Ishikawa (cell line): Measurements from ENCODE around the gene GAP43.

Experiments used
- CEBPB ChIP-seq: IDR thresholded peaks from 2 replicates; pipeline ENCODE4 v1.6.1; 2012
- CREB1 ChIP-seq: IDR thresholded peaks from 2 replicates; pipeline ENCODE4 v1.6.1; 2012; ENCODE audit warnings: low read depth
- EGR1 ChIP-seq: IDR thresholded peaks from 2 replicates; pipeline ENCODE4 v1.6.1; 2012
- EP300 ChIP-seq: IDR thresholded peaks from 2 replicates; pipeline ENCODE4 v1.6.1; 2012; ENCODE audit warnings: borderline replicate concordance
- FOXM1 ChIP-seq: IDR thresholded peaks from 2 replicates; pipeline ENCODE4 v1.6.1; 2012; ENCODE audit warnings: low read depth, borderline replicate concordance
- NFIC ChIP-seq: IDR thresholded peaks from 2 replicates; pipeline ENCODE4 v1.6.1; 2012
- RAD21 ChIP-seq: IDR thresholded peaks from 2 replicates; pipeline ENCODE4 v1.6.1; 2012; ENCODE audit warnings: low read depth
- TAF1 ChIP-seq: IDR thresholded peaks from 2 replicates; pipeline ENCODE4 v1.6.1; 2012; ENCODE audit warnings: low read depth, mild to moderate bottlenecking
- TCF12 ChIP-seq: IDR thresholded peaks from 2 replicates; pipeline ENCODE4 v1.6.1; 2012; ENCODE audit warnings: low read depth
- TEAD4 ChIP-seq: IDR thresholded peaks from 2 replicates; pipeline ENCODE4 v1.6.1; 2012
- USF1 ChIP-seq: IDR thresholded peaks from 2 replicates; pipeline ENCODE4 v1.6.1; 2012
- YY1 ChIP-seq: IDR thresholded peaks from 2 replicates; pipeline ENCODE4 v1.6.1; 2012; ENCODE audit warnings: low read depth
- ZBTB7A ChIP-seq: IDR thresholded peaks from 2 replicates; pipeline ENCODE4 v1.6.1; 2012; ENCODE audit warnings: low read depth
- TF ChIP-seq, protein P1 (sequence below): IDR thresholded peaks from 2 replicates; pipeline ENCODE4 v1.6.1; 2012
- TF ChIP-seq, protein P2 (sequence below): IDR thresholded peaks from 2 replicates; pipeline ENCODE4 v1.6.1; 2012; ENCODE audit warnings: low read depth, mild to moderate bottlenecking

Gene GAP43

DNA sequence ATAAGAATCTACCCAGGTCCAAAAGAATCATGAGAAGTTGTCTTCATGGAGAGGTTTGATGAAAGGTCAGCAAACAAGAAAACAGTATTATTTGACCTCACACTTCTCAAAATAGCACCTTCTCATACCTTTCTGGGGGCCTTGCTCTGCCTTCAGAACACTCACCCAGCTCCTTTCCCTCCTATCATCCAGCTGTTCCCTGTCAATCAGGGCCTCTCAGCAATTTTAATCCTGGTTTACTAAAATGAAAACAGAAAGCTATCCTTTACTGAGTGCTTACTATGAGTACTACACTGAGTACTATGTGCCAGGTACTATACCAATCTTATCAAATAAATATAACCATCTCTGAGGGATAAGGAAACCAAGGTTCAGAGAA, 138.6 kb downstream of the GAP43 start:
- TF ChIP-seq CEBPB = no peak
- TF ChIP-seq, protein P1, sequence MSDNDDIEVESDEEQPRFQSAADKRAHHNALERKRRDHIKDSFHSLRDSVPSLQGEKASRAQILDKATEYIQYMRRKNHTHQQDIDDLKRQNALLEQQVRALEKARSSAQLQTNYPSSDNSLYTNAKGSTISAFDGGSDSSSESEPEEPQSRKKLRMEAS = no peak
- no peak for TF ChIP-seq EP300
- TF ChIP-seq RAD21 = no peak
- no peak for TF ChIP-seq TCF12
- TF ChIP-seq, protein P2, sequence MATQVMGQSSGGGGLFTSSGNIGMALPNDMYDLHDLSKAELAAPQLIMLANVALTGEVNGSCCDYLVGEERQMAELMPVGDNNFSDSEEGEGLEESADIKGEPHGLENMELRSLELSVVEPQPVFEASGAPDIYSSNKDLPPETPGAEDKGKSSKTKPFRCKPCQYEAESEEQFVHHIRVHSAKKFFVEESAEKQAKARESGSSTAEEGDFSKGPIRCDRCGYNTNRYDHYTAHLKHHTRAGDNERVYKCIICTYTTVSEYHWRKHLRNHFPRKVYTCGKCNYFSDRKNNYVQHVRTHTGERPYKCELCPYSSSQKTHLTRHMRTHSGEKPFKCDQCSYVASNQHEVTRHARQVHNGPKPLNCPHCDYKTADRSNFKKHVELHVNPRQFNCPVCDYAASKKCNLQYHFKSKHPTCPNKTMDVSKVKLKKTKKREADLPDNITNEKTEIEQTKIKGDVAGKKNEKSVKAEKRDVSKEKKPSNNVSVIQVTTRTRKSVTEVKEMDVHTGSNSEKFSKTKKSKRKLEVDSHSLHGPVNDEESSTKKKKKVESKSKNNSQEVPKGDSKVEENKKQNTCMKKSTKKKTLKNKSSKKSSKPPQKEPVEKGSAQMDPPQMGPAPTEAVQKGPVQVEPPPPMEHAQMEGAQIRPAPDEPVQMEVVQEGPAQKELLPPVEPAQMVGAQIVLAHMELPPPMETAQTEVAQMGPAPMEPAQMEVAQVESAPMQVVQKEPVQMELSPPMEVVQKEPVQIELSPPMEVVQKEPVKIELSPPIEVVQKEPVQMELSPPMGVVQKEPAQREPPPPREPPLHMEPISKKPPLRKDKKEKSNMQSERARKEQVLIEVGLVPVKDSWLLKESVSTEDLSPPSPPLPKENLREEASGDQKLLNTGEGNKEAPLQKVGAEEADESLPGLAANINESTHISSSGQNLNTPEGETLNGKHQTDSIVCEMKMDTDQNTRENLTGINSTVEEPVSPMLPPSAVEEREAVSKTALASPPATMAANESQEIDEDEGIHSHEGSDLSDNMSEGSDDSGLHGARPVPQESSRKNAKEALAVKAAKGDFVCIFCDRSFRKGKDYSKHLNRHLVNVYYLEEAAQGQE = no peak
- TF ChIP-seq NFIC = no peak
- no peak for TF ChIP-seq CREB1
- TF ChIP-seq TEAD4 = no peak
- TF ChIP-seq YY1 = no peak
- TF ChIP-seq FOXM1 = no peak
- TF ChIP-seq USF1 = no peak
- TF ChIP-seq TAF1 = no peak
- TF ChIP-seq EGR1 = no peak
- TF ChIP-seq ZBTB7A = no peak

DNA sequence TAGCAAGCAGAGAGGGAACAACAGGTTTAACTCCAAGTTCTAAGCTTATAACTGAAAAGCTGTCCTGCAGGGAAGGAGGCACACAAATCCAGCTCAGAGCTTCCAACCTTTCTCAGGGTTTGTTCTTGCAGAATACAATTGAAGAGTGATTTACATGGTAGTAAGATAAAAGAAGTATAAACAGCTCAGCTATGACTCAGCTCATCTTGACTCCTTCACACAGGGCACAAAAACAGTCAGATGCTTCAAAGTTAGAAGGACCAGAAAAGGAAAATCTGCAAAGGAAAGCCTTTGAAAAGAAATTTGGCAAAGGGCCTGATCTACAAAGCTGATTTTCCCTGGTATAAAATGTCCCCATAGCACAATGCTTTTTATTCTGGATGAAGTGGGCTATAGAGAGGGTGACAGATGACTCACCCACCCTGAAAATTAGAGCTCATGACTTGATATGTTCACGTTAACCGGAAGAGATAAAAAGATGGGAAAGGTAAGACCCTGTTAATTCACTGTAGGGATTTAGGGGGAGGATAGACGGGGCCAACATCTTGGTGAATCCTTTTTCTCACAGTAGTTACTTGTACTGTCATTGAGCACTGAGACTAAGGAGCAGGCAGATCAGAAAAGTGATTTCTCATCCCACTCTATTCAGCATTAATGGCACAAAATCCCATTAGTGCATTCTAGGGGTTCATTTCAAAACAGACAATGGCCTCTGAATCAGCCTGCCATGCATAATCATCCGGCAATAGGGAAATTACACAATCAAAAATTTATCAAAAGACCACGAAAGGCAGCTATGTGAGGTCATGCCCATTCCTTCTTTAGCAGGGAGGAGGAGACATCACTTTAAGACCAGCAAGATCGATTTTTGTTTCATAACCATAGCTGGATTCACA, 143.5 kb downstream of the GAP43 start:
- TF ChIP-seq YY1 (no peak), CREB1 (no peak), CEBPB (no peak), TEAD4 (no peak), USF1 (no peak), NFIC (no peak), EGR1 (no peak), ZBTB7A (no peak), EP300 (no peak), FOXM1 (no peak), TCF12 (no peak), RAD21 (no peak), TAF1 (no peak)
- TF ChIP-seq, protein P2 = no peak
- TF ChIP-seq, protein P1 = no peak

- TF ChIP-seq TEAD4 (no peak), FOXM1 (no peak), TAF1 (no peak), ZBTB7A (no peak), EGR1 (no peak), USF1 (no peak), CEBPB (no peak), EP300 (no peak), YY1 (no peak), NFIC (no peak), CREB1 (no peak)
- TF ChIP-seq, protein P2 = no peak
- TF ChIP-seq, protein P1 = no peak
These were observed 145.4 kb downstream of the GAP43 start for GRCh38 chr3:115768661-115769060.
